Coronary artery (tissue), 2 donors: ENCODE measurements around the gene AMPH.

Source experiments
- DNase-seq: peaks from one replicate; pipeline ENCODE4 v3.0.0-alpha.2; 2017; ENCODE audit warnings: low spot score
- H3K27ac ChIP-seq, 2 donors: fragments of 200-600 bp; sonication (generic); one replicate each; pipeline ENCODE4 v1.5.1; 2016 to 2019
- H3K4me3 ChIP-seq: fragments of 200-600 bp; sonication (generic); 2 replicates; pipeline ENCODE4 v1.5.1; 2016; ENCODE audit warnings: mild to moderate bottlenecking, moderate library complexity
- CTCF ChIP-seq: fragments of 200-600 bp; sonication (generic); IDR thresholded peaks from one replicate; pipeline ENCODE4 v1.5.1; 2019; ENCODE audit warnings: antibody characterized with exemption

AMPH gene

GRCh38 chr7:38504684-38505083 lies 126.5 kb downstream of the AMPH start:
- no peak for DNase-seq
- Histone ChIP-seq H3K27ac (no peak overlapping the region), H3K4me3 (no peak overlapping the region)
- no peak for TF ChIP-seq CTCF

GRCh38 chr7:38502848-38503247 lies 128.3 kb downstream of the AMPH start:
- no peak for TF ChIP-seq CTCF
- H3K4me3 ChIP-seq: no peak overlapping the region
- H3K27ac ChIP-seq: no peak overlapping the region
- DNase-seq: no peak

GRCh38 chr7:38502289-38502688 lies 128.9 kb downstream of the AMPH start:
- DNase-seq: no peak
- H3K4me3 ChIP-seq: no peak overlapping the region
- TF ChIP-seq CTCF: no peak
- no peak overlapping the region for H3K27ac ChIP-seq

GRCh38 chr7:38492010-38492409 lies 139.2 kb downstream of the AMPH start:
- no peak overlapping the region for H3K4me3 ChIP-seq
- TF ChIP-seq CTCF: no peak
- H3K27ac ChIP-seq: no peak overlapping the region
- DNase-seq: no peak

GRCh38 chr7:38482521-38482920 lies 148.7 kb downstream of the AMPH start:
- H3K27ac ChIP-seq: no peak overlapping the region
- H3K4me3 ChIP-seq: no peak overlapping the region
- no peak for DNase-seq
- TF ChIP-seq CTCF: no peak

GRCh38 chr7:38481401-38481800 lies 149.8 kb downstream of the AMPH start:
- TF ChIP-seq CTCF: no peak
- DNase-seq: no peak
- no peak overlapping the region for H3K27ac ChIP-seq
- no peak overlapping the region for H3K4me3 ChIP-seq

GRCh38 chr7:38478404-38478803 lies 152.8 kb downstream of the AMPH start:
- no peak for DNase-seq
- H3K4me3 ChIP-seq: no peak overlapping the region
- TF ChIP-seq CTCF: no peak
- no peak overlapping the region for H3K27ac ChIP-seq
